Progenitor cell of endocrine pancreas (in vitro differentiated cells): ENCODE results near the gene S100A8. TPM values are rescaled to one million over a fixed set of nuclear protein-coding genes. Genes with fewer than 3 reads are reported as not detected.
"Not testable (repeated sequence)": the region's sequence is repeated elsewhere in the genome, so short reads cannot be mapped to it uniquely, and the experiment has no call there.

Experiments
- DNase-seq: peaks from one replicate; pipeline ENCODE4 v3.0.0; 2021; ENCODE audit warnings: low spot score; ENCODE audit not compliant: unreplicated experiment
- H3K27ac Mint-ChIP-seq: 2 replicates; pipeline ENCODE4 v1.8.0; 2021; ENCODE audit warnings: mild to moderate bottlenecking, moderate library complexity, mixed read lengths
- H3K27me3 Mint-ChIP-seq: 2 replicates; pipeline ENCODE4 v1.8.0; 2021; ENCODE audit warnings: mixed read lengths
- H3K36me3 Mint-ChIP-seq: 2 replicates; pipeline ENCODE4 v1.8.0; 2022; ENCODE audit warnings: mixed read lengths; ENCODE audit not compliant: insufficient read depth
- H3K4me1 Mint-ChIP-seq: 2 replicates; pipeline ENCODE4 v1.8.0; 2021; ENCODE audit warnings: low read depth, mixed read lengths
- H3K4me3 Mint-ChIP-seq: 2 replicates; pipeline ENCODE4 v1.8.0; 2021; ENCODE audit warnings: low read depth, mild to moderate bottlenecking, moderate library complexity, mixed read lengths
- H3K9me3 Mint-ChIP-seq: 2 replicates; pipeline ENCODE4 v1.8.0; 2021; ENCODE audit warnings: low read depth, mixed read lengths
- total RNA-seq: library from RNA; stranded (reverse); gene quantifications from 2 replicates; pipeline ENCODE4 v1.2.1, GENCODE V29; 2021
- TF ChIP-seq, protein P1 (sequence below): fragments of 200-600 bp; sonication (generic); IDR thresholded peaks from one replicate; pipeline ENCODE4 v1.5.0; 2021; ENCODE audit warnings: antibody characterized with exemption, mild to moderate bottlenecking; ENCODE audit not compliant: unreplicated experiment

Gene S100A8
- total RNA-seq, 1 donor from 2014 or later, result not detected

DNA sequence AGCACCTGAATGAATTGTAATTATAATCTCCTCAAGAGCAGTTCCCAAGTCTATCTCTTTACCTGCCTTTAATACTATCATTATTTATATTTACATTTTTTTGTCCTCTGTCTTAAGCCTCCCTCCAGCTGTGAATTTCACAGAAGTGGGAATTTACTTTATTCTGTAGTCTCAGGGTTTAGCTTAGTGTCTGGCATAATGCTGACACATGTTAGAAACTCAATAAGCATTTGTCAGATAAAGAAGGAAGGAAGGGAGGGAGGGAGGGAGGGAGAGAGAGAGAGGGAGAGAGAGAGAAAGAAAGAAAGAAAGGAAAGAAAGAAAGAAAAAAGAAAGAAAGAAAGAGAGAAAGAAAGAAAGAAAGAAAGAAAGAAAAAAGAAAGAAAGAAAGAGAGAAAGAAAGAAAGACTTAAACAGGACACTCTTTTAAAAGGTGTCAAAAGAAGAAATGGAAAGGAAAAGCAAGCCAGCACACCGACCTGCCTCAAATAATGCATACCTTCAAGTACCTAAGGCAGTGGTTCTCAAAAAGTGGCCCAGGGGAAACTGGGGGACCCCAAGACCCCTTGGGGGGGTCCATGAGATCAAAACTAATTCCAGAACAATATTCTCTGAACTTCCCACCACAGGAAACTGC is 40.4 kb downstream of the S100A8 start:
- TF ChIP-seq, protein P1, sequence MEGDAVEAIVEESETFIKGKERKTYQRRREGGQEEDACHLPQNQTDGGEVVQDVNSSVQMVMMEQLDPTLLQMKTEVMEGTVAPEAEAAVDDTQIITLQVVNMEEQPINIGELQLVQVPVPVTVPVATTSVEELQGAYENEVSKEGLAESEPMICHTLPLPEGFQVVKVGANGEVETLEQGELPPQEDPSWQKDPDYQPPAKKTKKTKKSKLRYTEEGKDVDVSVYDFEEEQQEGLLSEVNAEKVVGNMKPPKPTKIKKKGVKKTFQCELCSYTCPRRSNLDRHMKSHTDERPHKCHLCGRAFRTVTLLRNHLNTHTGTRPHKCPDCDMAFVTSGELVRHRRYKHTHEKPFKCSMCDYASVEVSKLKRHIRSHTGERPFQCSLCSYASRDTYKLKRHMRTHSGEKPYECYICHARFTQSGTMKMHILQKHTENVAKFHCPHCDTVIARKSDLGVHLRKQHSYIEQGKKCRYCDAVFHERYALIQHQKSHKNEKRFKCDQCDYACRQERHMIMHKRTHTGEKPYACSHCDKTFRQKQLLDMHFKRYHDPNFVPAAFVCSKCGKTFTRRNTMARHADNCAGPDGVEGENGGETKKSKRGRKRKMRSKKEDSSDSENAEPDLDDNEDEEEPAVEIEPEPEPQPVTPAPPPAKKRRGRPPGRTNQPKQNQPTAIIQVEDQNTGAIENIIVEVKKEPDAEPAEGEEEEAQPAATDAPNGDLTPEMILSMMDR, result no peak
- H3K27me3 Mint-ChIP-seq, result peaks cover 19% of the 10 kb centered on the region
- no peaks in the 10 kb centered on the region for H3K4me1 Mint-ChIP-seq
- H3K27ac Mint-ChIP-seq, result no peak overlapping the region
- no peak for DNase-seq
- no peaks in the 10 kb centered on the region for H3K9me3 Mint-ChIP-seq
- no peak overlapping the region for H3K4me3 Mint-ChIP-seq
- H3K36me3 Mint-ChIP-seq, result no peaks in the 10 kb centered on the region

DNA sequence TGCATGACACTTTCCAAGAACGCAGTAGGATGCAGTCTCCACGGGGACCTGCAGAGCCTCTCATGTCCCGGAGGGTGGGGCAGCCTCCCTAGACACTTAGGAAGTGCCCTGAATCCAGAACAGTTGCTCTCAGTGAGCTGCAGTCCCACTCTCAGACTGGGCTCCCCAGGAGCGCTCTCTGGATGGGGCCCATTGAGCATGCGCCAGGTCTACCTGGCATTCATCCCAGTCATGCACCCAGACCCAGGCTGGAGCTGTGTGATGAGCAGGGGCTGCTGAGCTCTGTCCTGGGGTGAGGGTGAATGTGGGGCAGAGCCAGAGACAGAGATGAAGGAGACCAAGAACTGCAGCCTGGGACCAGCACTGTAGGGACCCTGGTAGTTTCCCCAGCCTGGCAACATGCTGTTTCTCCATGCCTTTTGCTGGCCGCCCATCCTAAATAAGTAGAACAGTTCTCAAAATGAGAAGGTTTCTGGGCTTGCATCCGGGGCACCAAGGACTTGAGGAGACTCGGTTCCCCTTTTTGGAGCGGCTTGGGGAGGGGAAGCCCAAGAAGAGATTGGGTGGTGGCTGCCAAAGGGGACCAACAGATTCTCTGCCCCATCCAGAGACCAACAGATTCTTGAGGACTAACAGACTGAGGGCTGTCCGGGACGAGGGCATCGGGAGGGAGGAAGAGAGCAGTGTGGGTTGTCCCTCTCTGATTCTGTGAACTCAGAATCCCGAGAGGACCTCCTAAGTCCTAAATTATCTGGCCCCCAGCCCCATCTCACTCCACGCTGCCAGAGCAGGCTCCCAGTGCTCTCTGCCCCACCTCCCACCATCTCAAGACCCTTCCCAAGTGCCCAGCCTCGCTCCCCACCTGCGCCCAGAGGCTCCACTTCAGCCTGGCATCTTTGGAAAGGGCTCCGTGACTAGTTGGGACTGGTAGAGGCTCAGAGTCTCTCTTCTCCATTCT is 41.2 kb downstream of the S100A8 start:
- Mint-ChIP-seq H3K9me3 (no peaks in the 10 kb centered on the region), H3K4me1 (no peaks in the 10 kb centered on the region), H3K4me3 (no peak overlapping the region), H3K27ac (no peak overlapping the region), H3K27me3 (peaks cover 19% of the 10 kb centered on the region), H3K36me3 (no peaks in the 10 kb centered on the region)
- TF ChIP-seq, protein P1, result no peak
- DNase-seq, result no peak

DNA sequence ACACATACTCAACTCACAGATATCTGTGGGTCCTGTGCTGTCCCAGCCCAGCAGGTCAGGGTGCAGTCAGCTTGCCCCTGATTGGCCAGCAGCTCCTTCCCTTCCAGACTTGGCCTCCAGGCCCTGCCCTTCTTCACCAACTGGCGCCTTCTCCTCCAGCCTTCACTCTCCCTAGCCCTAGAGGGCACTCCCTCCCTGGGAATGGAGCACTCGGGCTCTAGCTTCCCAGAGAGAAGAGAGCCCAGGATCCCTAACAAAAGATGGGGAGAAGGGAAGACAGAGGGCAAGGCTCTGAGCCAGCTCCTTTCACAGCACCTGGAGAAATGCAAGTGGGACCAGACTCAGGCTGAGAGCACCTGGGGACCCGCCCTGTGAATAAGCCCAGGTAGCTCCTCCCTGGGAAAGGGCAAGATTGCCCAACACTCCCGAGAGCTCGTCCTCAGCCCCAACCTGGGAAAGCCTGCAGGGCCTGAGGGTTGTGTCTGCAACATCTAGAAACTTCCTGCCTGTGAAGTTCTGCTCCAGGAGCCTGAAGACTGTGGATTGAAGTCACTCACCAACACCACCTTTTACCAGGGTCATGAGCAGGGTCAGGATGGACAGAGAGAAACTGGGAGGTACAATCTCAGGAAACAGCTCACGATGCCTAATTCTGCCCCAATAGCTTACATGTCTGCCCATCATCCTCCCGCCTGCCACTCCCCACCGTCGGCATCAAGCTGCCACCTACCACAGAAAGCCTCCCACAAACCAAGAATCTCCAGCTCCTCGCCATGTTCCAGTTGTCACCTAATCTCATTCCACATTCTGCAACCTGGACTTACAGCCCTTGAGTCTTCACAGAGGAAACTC is 42.1 kb downstream of the S100A8 start, which contains the start of gene PGLYRP4:
Gene PGLYRP4, minus strand, starts transcription at position 331 of the 852 bp plus-strand sequence. CDS start 909 bp downstream, outside the sequence.
- Mint-ChIP-seq H3K27me3 (peaks cover 23% of the 10 kb centered on the region), H3K4me3 (no peak within 1 kb of the TSS), H3K4me1 (peaks cover 7% of the 10 kb centered on the region), H3K36me3 (no peaks in the 10 kb centered on the region), H3K9me3 (no peaks in the 10 kb centered on the region), H3K27ac (no peak within 1 kb of the TSS)
- TF ChIP-seq, protein P1, result no peak
- DNase-seq, result no peak

DNA sequence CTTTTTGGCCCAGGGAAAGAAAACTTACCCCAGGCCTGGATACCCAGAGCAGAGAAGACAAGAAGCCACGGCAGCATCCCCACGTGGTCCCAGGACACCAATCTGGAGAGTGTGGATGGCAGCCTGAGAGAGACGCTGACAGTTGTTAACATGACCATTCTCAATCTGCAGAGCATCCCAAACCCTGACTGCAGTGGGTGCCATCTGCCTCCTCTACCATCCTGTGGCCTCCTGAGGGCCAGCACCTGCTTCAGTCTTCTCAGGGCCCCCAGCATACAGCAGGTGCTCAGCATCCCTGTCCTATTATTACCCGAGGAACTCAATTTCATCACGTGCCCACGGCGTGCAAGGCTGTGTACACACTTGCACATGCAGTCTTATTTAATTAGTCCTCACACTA is 43.0 kb downstream of the S100A8 start:
- DNase-seq, result no peak
- peaks cover 23% of the 10 kb centered on the region for H3K27me3 Mint-ChIP-seq
- peaks cover 12% of the 10 kb centered on the region for H3K4me1 Mint-ChIP-seq
- TF ChIP-seq, protein P1, result no peak
- no peak overlapping the region for H3K27ac Mint-ChIP-seq
- H3K4me3 Mint-ChIP-seq, result no peak overlapping the region
- no peaks in the 10 kb centered on the region for H3K36me3 Mint-ChIP-seq
- no peaks in the 10 kb centered on the region for H3K9me3 Mint-ChIP-seq

DNA sequence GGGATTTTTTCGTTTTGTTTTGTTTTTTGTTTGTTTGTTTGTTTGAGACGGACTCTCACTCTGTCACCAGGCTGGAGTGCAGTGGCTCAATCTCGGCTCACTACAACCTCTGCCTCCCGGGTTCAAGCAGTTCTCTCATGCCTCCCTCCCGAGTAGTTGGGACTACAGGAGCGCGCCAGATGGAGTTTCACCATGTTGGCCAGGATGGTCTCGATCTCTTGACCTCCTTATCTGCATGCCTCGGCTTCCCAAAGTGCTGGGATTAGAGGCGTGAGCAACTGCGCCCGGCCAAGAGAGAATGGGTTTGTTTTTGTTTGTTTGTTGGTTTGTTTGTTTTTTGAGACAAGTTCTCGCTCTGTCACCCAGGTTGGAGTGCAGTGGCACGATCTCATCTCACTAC is 43.8 kb downstream of the S100A8 start:
- H3K27ac Mint-ChIP-seq, H3K9me3 Mint-ChIP-seq, H3K36me3 Mint-ChIP-seq, H3K4me3 Mint-ChIP-seq, DNase-seq: not testable (repeated sequence)
- H3K27me3 Mint-ChIP-seq, result peaks cover 23% of the 10 kb centered on the region
- H3K4me1 Mint-ChIP-seq, result peaks cover 12% of the 10 kb centered on the region
